NCI-H774 (cell line): ENCODE results near the gene DDX43.
"Not testable (repeated sequence)": the region's sequence is repeated elsewhere in the genome, so short reads cannot be mapped to it uniquely, and the experiment has no call there.

Source experiments
- DNase-seq: peaks from one replicate; lab custom pipeline; 2025; lab: John Stamatoyannopoulos, UW

Gene DDX43

GRCh38 chr6:73394577-73395354, at the start of gene DDX43:
DDX43 (plus strand) TSS chr6:73394828; CDS start chr6:73394906, 78 bp downstream.
- peak; percentile 96 for DNase-seq

GRCh38 chr6:73348550-73349204, 46.0 kb upstream of the DDX43 start:
- DNase-seq: no peak

- no peak for DNase-seq
These were observed 45.3 kb upstream of the DDX43 start for GRCh38 chr6:73349311-73349710.

DNA sequence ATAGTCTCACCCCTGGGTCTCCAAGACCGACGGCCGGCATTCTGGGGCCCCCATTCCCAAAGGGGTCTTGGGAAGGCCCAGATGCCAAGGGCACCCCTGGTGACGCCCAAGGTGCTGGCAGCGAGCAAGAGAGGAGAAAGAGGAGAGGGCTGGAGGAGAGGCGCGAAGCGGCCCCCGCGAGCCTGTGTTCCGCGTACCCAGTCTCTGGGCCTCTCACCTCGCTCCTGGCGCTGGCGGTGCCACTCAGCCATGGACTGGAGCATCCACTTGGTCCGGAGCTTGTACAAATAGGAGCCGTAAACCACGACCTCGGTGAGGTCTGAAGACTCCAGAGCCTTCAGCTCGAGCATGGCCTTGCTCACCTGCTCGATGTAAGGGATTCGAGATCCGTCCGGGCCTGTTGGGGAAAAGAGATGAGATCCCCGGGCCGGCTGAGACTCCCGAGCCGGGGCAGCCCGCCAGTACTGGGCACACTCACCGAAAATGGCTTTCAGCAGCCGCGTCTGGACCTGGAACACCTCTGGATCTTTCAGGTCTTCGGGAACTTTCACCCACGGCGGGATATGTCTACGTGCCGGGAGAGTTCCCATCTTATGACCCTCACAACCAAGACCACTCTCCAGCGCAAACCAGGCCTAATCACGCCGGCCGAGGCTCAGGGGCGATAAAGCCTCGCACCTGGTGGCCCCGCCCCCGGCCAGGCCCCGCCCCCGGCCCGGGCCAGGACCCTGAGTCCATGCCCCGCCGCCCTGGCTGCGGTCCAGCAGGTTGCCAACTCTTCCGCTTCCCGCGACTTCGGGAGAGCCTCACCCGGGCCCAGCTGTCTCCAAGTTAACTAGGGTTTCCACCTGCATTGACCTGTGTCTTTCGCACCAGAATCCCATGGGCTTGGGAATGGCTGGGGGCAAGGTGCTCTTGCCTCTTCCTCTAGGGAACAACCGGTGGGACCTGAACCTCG, 40.7 kb upstream of the DDX43 start, which contains the start of gene DPPA5:
Gene DPPA5 (minus strand): TSS at position 641 of the 958 bp plus-strand sequence. CDS start 51 bp downstream, at position 590.
- DNase-seq: no peak

DNA sequence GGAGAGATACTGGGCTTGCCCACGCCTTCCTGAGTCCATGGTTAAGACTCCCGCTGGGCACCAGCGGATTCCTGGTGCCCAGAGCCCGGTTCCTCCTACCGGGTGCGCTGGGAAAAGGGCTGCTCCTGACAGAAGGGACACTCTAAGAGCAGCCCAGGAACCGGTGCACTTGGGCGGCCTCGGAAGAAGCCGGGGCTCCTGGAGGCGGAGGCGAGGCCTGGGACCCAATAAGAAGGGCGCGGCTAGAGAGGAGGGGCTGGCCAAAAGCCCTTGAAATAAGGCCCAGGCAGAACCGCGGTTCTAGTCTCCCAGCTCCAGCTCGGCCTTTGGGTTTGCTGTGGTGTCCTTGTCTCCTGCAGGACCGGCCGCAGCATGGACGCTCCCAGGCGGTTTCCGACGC, 32.3 kb upstream of the DDX43 start, which contains the start of gene KHDC3L:
Gene KHDC3L (plus strand): TSS at position 301 of the 400 bp plus-strand sequence. CDS start 72 bp downstream, at position 373.
- DNase-seq: no peak

GRCh38 chr6:73362869-73363536, 31.6 kb upstream of the DDX43 start:
- no peak for DNase-seq

GRCh38 chr6:73363537-73363875, 31.1 kb upstream of the DDX43 start:
- DNase-seq: no peak

DNA sequence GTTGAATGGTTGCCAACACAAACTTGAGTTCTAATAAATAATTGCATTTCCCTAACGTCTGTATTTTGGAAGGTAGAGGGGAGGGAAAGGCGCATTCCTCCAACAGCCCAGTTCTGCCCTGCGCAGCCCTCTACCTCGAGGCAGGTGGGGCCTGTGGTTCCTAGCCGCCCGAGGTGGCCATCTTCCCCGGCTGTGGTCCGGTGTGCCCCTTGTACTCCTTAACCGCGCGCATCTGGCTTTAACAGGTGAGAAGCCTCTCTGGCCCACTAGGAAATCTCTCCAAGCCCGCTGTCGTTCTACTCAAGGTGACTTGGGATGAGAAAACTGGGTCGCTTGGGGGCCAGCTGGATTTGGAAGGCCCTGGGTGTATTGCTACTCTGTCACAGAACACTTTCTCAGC, 30.5 kb upstream of the DDX43 start:
- DNase-seq: no peak

GRCh38 chr6:73364549-73364948, 30.1 kb upstream of the DDX43 start:
- no peak for DNase-seq

GRCh38 chr6:73367761-73368355, 26.8 kb upstream of the DDX43 start:
- no peak for DNase-seq

DNA sequence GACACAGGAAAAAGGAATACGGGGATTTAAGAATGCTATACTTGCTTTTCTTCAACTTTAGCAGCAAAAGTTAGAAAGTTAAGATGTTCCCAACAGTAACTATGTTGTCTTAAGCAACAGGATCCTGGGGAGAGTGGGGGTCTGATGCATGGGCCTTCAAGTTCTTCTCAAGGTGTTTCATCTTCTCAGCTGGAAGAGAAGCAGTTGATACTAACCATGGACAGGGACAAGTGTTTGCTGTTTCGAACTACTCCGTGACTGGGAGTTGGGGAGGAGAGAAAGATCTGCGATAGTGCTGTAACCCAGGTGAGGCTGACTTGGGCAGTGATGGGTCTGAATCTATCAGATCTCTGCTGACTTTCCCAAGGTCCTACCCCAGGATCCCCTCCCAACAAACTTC, 26.0 kb upstream of the DDX43 start:
- no peak for DNase-seq

DNA sequence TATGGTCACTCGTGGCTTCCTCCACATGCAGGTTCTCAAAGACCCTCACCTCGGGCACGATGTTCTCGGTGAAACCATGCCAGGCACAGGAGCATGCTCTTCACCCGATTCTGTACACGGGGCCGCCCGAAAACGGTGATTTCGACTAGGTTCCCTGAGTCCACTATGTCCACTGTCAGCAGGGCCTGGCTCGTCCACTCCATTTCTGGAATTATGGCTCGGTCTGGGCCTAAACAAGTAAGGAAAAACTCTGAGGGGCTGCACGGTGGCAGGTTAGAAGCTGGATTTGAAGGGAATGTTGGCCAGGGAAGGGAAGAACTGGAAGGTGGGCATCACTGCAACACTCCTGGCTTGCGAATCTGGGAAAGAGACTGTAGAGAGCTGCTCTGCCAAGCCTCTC, 25.5 kb upstream of the DDX43 start:
- DNase-seq: no peak

DNA sequence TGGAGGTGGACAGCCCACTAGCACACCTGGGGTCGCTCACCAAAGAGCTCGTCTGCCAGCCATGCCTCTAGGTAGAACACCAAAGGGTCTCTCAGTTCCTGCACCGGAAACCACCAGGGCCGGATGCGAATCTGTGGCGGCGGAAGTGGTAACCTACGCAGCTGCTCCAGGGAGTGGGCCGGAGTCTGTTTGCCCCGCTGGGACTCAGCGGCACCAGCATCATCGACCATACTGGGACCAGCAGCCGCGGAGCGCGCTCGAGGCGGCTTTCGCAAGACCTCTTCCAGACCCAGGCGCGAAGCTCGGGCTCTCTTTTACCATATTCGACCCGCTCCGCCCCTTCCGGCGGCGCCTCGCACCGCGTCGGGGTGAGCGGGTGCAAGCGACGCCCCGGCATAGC, 25.1 kb upstream of the DDX43 start, which contains the start of gene OOEP:
Gene OOEP (minus strand): TSS at position 335 of the 400 bp plus-strand sequence. CDS start 105 bp downstream, at position 230.
- DNase-seq: no peak

GRCh38 chr6:73371984-73372383, 22.6 kb upstream of the DDX43 start:
- DNase-seq: no peak

DNA sequence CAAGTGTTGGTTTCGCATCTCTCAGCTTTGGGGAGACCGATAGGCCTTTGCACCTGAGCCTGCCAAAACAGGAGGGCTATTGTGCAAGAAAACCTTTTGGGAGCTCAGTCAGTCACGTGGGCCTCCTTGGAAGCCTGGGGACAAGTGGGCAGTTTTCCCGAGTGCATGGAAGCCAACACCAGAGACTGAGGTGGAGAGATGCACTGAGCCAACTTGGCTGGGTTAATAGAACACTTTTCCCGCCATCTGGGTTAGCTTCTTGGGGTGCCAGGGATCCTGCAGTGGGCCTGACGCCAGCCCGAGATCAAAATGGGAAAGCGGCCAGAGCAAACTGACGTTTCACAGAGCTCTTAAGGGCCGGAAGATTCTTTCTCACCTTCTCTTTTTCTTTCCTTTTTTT, 22.1 kb upstream of the DDX43 start:
- no peak for DNase-seq

DNA sequence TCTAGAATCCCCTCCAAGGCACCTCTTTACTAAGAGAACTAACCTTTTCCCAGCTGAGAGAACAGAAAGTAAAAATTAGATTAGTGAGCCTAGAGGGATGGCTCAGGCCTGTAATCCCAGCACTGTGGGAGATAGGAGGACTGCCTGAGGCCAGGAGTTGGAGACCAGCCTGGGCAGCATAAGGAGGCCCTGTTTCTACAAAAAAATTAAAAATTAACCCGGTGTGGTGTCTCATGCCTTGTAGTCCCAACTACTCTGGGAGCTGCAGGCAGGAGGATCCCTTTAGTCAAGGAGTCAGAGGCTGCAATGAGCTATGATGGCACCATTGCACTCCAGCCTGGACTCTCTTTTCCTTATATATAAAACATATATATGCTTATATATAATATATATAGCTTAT, 19.4 kb upstream of the DDX43 start:
- no peak for DNase-seq

GRCh38 chr6:73377225-73377624, 17.4 kb upstream of the DDX43 start:
- no peak for DNase-seq

- DNase-seq: not testable (repeated sequence)
These were observed 13.1 kb upstream of the DDX43 start for GRCh38 chr6:73381531-73381930.

DNA sequence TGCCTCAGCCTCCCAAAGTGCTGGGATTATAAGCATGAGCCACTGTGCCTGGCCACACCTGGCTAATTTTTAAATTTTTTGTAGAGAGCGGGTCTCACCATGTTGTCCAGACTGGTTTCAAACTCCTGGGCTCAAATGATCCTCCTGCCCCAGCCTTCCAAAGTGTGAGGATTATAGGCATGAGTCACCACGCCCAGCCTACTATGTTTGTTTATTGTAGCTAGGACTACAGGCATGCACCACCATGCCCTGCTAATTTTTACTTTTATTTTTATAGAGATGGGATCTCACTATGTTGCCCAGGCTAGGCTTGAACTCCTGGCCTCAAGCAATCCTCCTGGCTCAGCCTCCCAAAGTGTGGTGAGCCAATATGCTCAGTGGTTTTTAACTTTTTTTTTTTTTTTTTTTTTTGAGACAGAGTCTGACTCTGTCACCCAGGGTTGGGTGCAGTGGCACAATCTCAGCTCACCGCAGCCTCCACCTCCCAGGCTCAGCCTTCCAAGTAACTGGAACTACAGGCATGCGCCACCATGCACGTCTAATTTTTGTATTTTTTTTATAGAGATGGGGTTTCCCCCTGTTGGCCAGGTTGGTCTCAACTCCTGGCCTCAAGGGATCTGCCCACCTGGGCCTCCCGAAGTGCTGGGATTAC, 12.0 kb upstream of the DDX43 start:
- DNase-seq: no peak

GRCh38 chr6:73388433-73388799, 6.2 kb upstream of the DDX43 start:
- DNase-seq: no peak
